Lower leg skin (tissue), 3 donors: ENCODE data around the gene PLEKHB1.

Source experiments
- CTCF ChIP-seq, 3 donors: fragments of 450-650 bp; IDR thresholded peaks; one replicate each; pipeline ENCODE4 v1.5.1; 2016; ENCODE audit warnings: antibody characterized with exemption in 3 of 3, mild to moderate bottlenecking in 3 of 3, moderate library complexity in 2 of 3
- POLR2A ChIP-seq, 2 donors: fragments of 450-650 bp; IDR thresholded peaks; one replicate each; pipeline ENCODE4 v1.6.1; 2016 to 2017; ENCODE audit warnings: antibody characterized with exemption in 2 of 2, mild to moderate bottlenecking in 1 of 2, moderate library complexity in 1 of 2

GRCh38 chr11:73647459-73648100, 1.2 kb downstream of the PLEKHB1 start:
- TF ChIP-seq POLR2A (IDR thresholded peaks at IDR 0.05) (no peak), CTCF (IDR thresholded peaks at IDR 0.05) (no peak)
